Measurements from ENCODE around the gene GNG7.

Gene GNG7

GRCh38 chr19:2720777-2721569 is 18.5 kb upstream of the GNG7 start, which contains the start of gene DIRAS1:
Gene DIRAS1 (minus strand): TSS chr19:2721372. CDS start chr19:2717806, 3,566 bp downstream.
- Histone ChIP-seq H3K9me3 (replicated peaks in 1 of 2; ENCODE audit: control insufficient read depth in 2 of 2, insufficient read depth in 1 of 2, low read depth in 1 of 2, low read length in 2 of 2) (peaks cover under 1 to 1% of the 10 kb centered on the region in 2 donors), H3K27ac (replicated peaks; ENCODE audit: low read length) (no peak within 1 kb of the TSS), H3K27me3 (ENCODE audit: control insufficient read depth in 3 of 3, insufficient read depth in 3 of 3, low read depth in 1 of 3, low read length in 3 of 3) (peaks cover 2 to 26% (median 23%) of the 10 kb centered on the region in 3 experiments), H3K4ac (ENCODE audit: low read length) (no peak within 1 kb of the TSS), H2BK12ac (ENCODE audit: low read length) (no peak within 1 kb of the TSS), H2BK5ac (ENCODE audit: low read length) (peak within 1 kb of the TSS; percentile 22), H3K9ac (ENCODE audit: low read depth, low read length, poor library complexity) (peak within 1 kb of the TSS; percentile 44), H3K36me3 (replicated peaks in 1 of 2; ENCODE audit: control insufficient read depth in 2 of 2, insufficient read depth in 2 of 2, low read length in 2 of 2) (peaks cover 0 to under 1% of the 10 kb centered on the region in 2 donors), H4K8ac (ENCODE audit: low read depth, low read length) (no peak within 1 kb of the TSS), H3K14ac (ENCODE audit: low read length) (peak within 1 kb of the TSS; percentile 97), H2AFZ (ENCODE audit: low read length) (peak within 1 kb of the TSS; percentile 89), H3K18ac (ENCODE audit: low read length) (peak within 1 kb of the TSS; percentile 95), H3K23ac (ENCODE audit: low read depth, low read length, poor library complexity) (peak within 1 kb of the TSS; percentile 85), H3K4me3 (ENCODE audit: low read length in 2 of 2) (peak within 1 kb of the TSS; percentile 49 to 77), H2BK120ac (ENCODE audit: low read depth, low read length) (no peak within 1 kb of the TSS), H2AK5ac (ENCODE audit: low read depth, low read length) (peak within 1 kb of the TSS; percentile 81), H2BK15ac (ENCODE audit: low read length) (no peak within 1 kb of the TSS), H3K4me1 (ENCODE audit: control insufficient read depth in 2 of 2, insufficient read depth in 1 of 2, low read depth in 1 of 2, low read length in 2 of 2) (peaks cover 9 to 10% of the 10 kb centered on the region in 2 donors), H3K4me2 (ENCODE audit: insufficient read depth, low read length, poor library complexity, severe bottlenecking) (peak within 1 kb of the TSS; percentile 77), H4K91ac (ENCODE audit: low read depth, low read length, poor library complexity) (no peak within 1 kb of the TSS), H3K79me1 (ENCODE audit: low read depth, low read length) (no peaks in the 10 kb centered on the region)
- WGBS, 2 donors (ENCODE audit: extremely low coverage in 2 of 2, insufficient read length in 2 of 2, insufficient replicate concordance in 1 of 2) = no CpG with 5 or more reads among the region's 100 CpGs
- no peak for DNase-seq (ENCODE audit: low spot score)

- Histone ChIP-seq H2BK5ac (ENCODE audit: low read length) (no peak overlapping the region), H2BK12ac (ENCODE audit: low read length) (no peak overlapping the region), H2AK5ac (ENCODE audit: low read depth, low read length) (peak overlapping the region; percentile 63), H3K27me3 (ENCODE audit: control insufficient read depth in 3 of 3, insufficient read depth in 3 of 3, low read depth in 1 of 3, low read length in 3 of 3) (peaks cover 2 to 26% (median 23%) of the 10 kb centered on the region in 3 experiments), H3K4me1 (ENCODE audit: control insufficient read depth in 2 of 2, insufficient read depth in 1 of 2, low read depth in 1 of 2, low read length in 2 of 2) (peaks cover 9 to 10% of the 10 kb centered on the region in 2 donors), H3K9ac (ENCODE audit: low read depth, low read length, poor library complexity) (peak overlapping the region; percentile 44), H3K4me2 (ENCODE audit: insufficient read depth, low read length, poor library complexity, severe bottlenecking) (peak overlapping the region; percentile 77), H3K14ac (ENCODE audit: low read length) (no peak overlapping the region), H3K4me3 (ENCODE audit: low read length in 2 of 2) (peak overlapping the region; percentile 49 to 65), H3K23ac (ENCODE audit: low read depth, low read length, poor library complexity) (peak overlapping the region; percentile 85), H4K91ac (ENCODE audit: low read depth, low read length, poor library complexity) (no peak overlapping the region), H3K9me3 (replicated peaks in 1 of 2; ENCODE audit: control insufficient read depth in 2 of 2, insufficient read depth in 1 of 2, low read depth in 1 of 2, low read length in 2 of 2) (peaks cover 7 to 9% of the 10 kb centered on the region in 2 donors), H2AFZ (ENCODE audit: low read length) (peak overlapping the region; percentile 86), H3K79me1 (ENCODE audit: low read depth, low read length) (no peaks in the 10 kb centered on the region), H3K27ac (replicated peaks; ENCODE audit: low read length) (no peak overlapping the region), H2BK15ac (ENCODE audit: low read length) (no peak overlapping the region), H3K18ac (ENCODE audit: low read length) (peak overlapping the region; percentile 95), H2BK120ac (ENCODE audit: low read depth, low read length) (no peak overlapping the region), H3K4ac (ENCODE audit: low read length) (no peak overlapping the region), H3K36me3 (replicated peaks in 1 of 2; ENCODE audit: control insufficient read depth in 2 of 2, insufficient read depth in 2 of 2, low read length in 2 of 2) (peaks cover 0 to 5% of the 10 kb centered on the region in 2 donors), H4K8ac (ENCODE audit: low read depth, low read length) (no peak overlapping the region)
- DNase-seq (ENCODE audit: low spot score) = no peak
- no CpG with 5 or more reads among the region's 37 CpGs for WGBS, 2 donors (ENCODE audit: extremely low coverage in 2 of 2, insufficient read length in 2 of 2, insufficient replicate concordance in 1 of 2)
Measured at GRCh38 chr19:2719920-2720776, 17.7 kb upstream of the GNG7 start.

GRCh38 chr19:2719232-2719735 is 16.8 kb upstream of the GNG7 start:
- no peak overlapping the region for H3K4ac ChIP-seq (ENCODE audit: low read length)
- H2BK5ac ChIP-seq (ENCODE audit: low read length) = no peak overlapping the region
- no peak overlapping the region for H3K9ac ChIP-seq (ENCODE audit: low read depth, low read length, poor library complexity)
- H3K27ac ChIP-seq (replicated peaks; ENCODE audit: low read length) = no peak overlapping the region
- H2BK12ac ChIP-seq (ENCODE audit: low read length) = no peak overlapping the region
- H2BK120ac ChIP-seq (ENCODE audit: low read depth, low read length) = no peak overlapping the region
- no peak overlapping the region for H3K18ac ChIP-seq (ENCODE audit: low read length)
- H2AK5ac ChIP-seq (ENCODE audit: low read depth, low read length) = no peak overlapping the region
- H3K9me3 ChIP-seq (replicated peaks in 1 of 2; ENCODE audit: control insufficient read depth in 2 of 2, insufficient read depth in 1 of 2, low read depth in 1 of 2, low read length in 2 of 2) = peaks cover 10 to 11% of the 10 kb centered on the region in 2 donors
- H3K4me3 ChIP-seq (ENCODE audit: low read length in 2 of 2) = no peak overlapping the region
- H4K8ac ChIP-seq (ENCODE audit: low read depth, low read length) = no peak overlapping the region
- no peak overlapping the region for H3K14ac ChIP-seq (ENCODE audit: low read length)
- no peaks in the 10 kb centered on the region for H3K79me1 ChIP-seq (ENCODE audit: low read depth, low read length)
- H3K23ac ChIP-seq (ENCODE audit: low read depth, low read length, poor library complexity) = no peak overlapping the region
- no peak overlapping the region for H2AFZ ChIP-seq (ENCODE audit: low read length)
- no peak overlapping the region for H2BK15ac ChIP-seq (ENCODE audit: low read length)
- H3K4me1 ChIP-seq (ENCODE audit: control insufficient read depth in 2 of 2, insufficient read depth in 1 of 2, low read depth in 1 of 2, low read length in 2 of 2) = peaks cover 9 to 10% of the 10 kb centered on the region in 2 donors
- peaks cover 0 to 5% of the 10 kb centered on the region in 2 donors for H3K36me3 ChIP-seq (replicated peaks in 1 of 2; ENCODE audit: control insufficient read depth in 2 of 2, insufficient read depth in 2 of 2, low read length in 2 of 2)
- WGBS, 2 donors (ENCODE audit: extremely low coverage in 2 of 2, insufficient read length in 2 of 2, insufficient replicate concordance in 1 of 2) = no CpG with 5 or more reads among the region's 7 CpGs
- no peak overlapping the region for H3K4me2 ChIP-seq (ENCODE audit: insufficient read depth, low read length, poor library complexity, severe bottlenecking)
- H4K91ac ChIP-seq (ENCODE audit: low read depth, low read length, poor library complexity) = no peak overlapping the region
- no peak for DNase-seq (ENCODE audit: low spot score)
- H3K27me3 ChIP-seq (ENCODE audit: control insufficient read depth in 3 of 3, insufficient read depth in 3 of 3, low read depth in 1 of 3, low read length in 3 of 3) = peaks cover 2 to 26% (median 23%) of the 10 kb centered on the region in 3 experiments

Measured in neuronal stem cell (in vitro differentiated cells).